ENCODE measurements around the gene BRS3. TPM values are rescaled to one million over a fixed set of nuclear protein-coding genes. Genes with fewer than 3 reads are reported as not detected.

Gene BRS3
- total RNA-seq, 4 donors from 2014 or later = not detected

- WGBS = 81% methylated on average over 3 of the region's 3 CpGs
- H3K4me3 ChIP-seq = no peak within 1 kb of the TSS
- intact Hi-C loops (cut with DNase I) = no loop called here
- H3K9me3 ChIP-seq = no peaks in the 10 kb centered on the region
- H3K4me1 ChIP-seq = peaks cover 0 to 3% (median under 1%) of the 10 kb centered on the region in 4 donors
- H3K27me3 ChIP-seq = no peaks in the 10 kb centered on the region
- DNase-seq (ENCODE audit: extremely low spot score) = no peak
- TF ChIP-seq POLR2AphosphoS5 (IDR thresholded peaks at IDR 0.05) = no peak
- no peak for TF ChIP-seq POLR2A (IDR thresholded peaks at IDR 0.05; ENCODE audit: low read depth)
- TF ChIP-seq EP300 (IDR thresholded peaks at IDR 0.05) = no peak
- no peak for TF ChIP-seq CTCF (IDR thresholded peaks at IDR 0.05)
- no peaks in the 10 kb centered on the region for H3K36me3 ChIP-seq
- no peak within 1 kb of the TSS for H3K27ac ChIP-seq (replicated peaks in 1 of 4)
Measured at GRCh38 chrX:136531951-136532350, 44.2 kb downstream of the BRS3 start, which contains the start of gene VGLL1. TSS of gene VGLL1 (plus strand) at chrX:136532215. CDS start at chrX:136536021, 3,806 bp downstream.

- TF ChIP-seq EP300 (IDR thresholded peaks at IDR 0.05) = no peak
- TF ChIP-seq POLR2AphosphoS5 (IDR thresholded peaks at IDR 0.05) = no peak
- TF ChIP-seq CTCF (IDR thresholded peaks at IDR 0.05) = no peak
- TF ChIP-seq POLR2A (IDR thresholded peaks at IDR 0.05; ENCODE audit: low read depth) = no peak
- Histone ChIP-seq H3K9me3 (no peaks in the 10 kb centered on the region), H3K27ac (replicated peaks in 1 of 4) (no peak overlapping the region), H3K27me3 (no peaks in the 10 kb centered on the region), H3K4me3 (no peak overlapping the region), H3K36me3 (no peaks in the 10 kb centered on the region), H3K4me1 (no peaks in the 10 kb centered on the region)
- 66% methylated on average over 2 of the region's 2 CpGs for WGBS
- no peak for DNase-seq (ENCODE audit: extremely low spot score)
- intact Hi-C loops (cut with DNase I) = no loop called here
Measured at GRCh38 chrX:136534131-136534530, 46.4 kb downstream of the BRS3 start.

DNA sequence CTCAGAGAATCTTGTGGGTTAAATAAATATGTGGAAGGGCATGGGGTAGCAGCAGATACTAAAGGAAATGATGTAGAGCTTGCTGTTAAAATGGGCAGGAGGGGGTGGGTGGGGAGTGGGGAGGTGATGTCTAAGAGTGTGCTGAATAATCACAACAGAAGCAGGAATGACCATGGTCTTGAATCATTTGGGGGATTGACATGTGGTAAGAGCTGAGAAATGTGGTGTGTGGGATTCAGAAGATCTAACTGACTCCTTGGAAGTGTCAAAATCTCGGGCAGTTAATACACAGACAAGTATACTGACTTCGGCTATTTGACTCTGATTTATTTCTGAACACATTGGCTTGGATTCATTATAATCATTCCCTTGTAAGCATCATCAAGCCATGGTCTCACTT, 51.1 kb downstream of the BRS3 start:
- DNase-seq (ENCODE audit: extremely low spot score) = no peak
- no peaks in the 10 kb centered on the region for H3K36me3 ChIP-seq
- intact Hi-C loops (cut with DNase I) = no loop called here

DNA sequence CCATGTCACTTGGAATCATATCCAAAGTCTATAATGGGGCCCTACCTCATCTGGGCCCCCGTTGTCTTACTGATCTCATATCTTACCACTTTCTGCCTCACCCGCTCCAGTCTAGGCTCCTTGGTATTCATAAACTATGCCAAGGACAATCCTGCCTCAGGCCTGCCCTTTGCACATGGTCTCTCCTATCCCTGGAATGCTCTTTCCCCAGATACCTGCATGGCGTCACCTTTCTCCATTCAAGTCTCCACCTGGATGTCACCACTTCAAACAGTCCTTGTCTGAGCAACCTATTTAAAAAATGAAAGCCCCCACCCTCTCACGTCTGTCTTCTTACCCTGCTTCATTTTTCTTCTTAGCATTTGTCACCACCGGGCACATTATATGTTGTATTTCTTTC, 52.5 kb downstream of the BRS3 start:
- TF ChIP-seq CTCF (IDR thresholded peaks at IDR 0.05) (no peak), POLR2A (IDR thresholded peaks at IDR 0.05; ENCODE audit: low read depth) (no peak), EP300 (IDR thresholded peaks at IDR 0.05) (no peak)
- Histone ChIP-seq H3K27me3 (no peaks in the 10 kb centered on the region), H3K4me1 (no peaks in the 10 kb centered on the region), H3K27ac (replicated peaks in 1 of 4) (no peak overlapping the region), H3K9me3 (no peaks in the 10 kb centered on the region), H3K36me3 (no peaks in the 10 kb centered on the region), H3K4me3 (no peak overlapping the region)
- intact Hi-C loops (cut with DNase I) = no loop called here
- WGBS = 72% methylated on average over 5 of the region's 5 CpGs
- no peak for DNase-seq (ENCODE audit: extremely low spot score)

More for the DNA sequence above, 51.1 kb downstream of the BRS3 start:
- Histone ChIP-seq H3K4me3 (no peak overlapping the region), H3K27ac (replicated peaks in 1 of 4) (no peak overlapping the region), H3K4me1 (no peaks in the 10 kb centered on the region), H3K9me3 (no peaks in the 10 kb centered on the region), H3K27me3 (no peaks in the 10 kb centered on the region)
- WGBS = 64% methylated on average over 2 of the region's 2 CpGs
- TF ChIP-seq POLR2AphosphoS5 (IDR thresholded peaks at IDR 0.05) = no peak
- TF ChIP-seq EP300 (IDR thresholded peaks at IDR 0.05) = no peak
- no peak for TF ChIP-seq POLR2A (IDR thresholded peaks at IDR 0.05; ENCODE audit: low read depth)
- no peak for TF ChIP-seq CTCF (IDR thresholded peaks at IDR 0.05)

DNA sequence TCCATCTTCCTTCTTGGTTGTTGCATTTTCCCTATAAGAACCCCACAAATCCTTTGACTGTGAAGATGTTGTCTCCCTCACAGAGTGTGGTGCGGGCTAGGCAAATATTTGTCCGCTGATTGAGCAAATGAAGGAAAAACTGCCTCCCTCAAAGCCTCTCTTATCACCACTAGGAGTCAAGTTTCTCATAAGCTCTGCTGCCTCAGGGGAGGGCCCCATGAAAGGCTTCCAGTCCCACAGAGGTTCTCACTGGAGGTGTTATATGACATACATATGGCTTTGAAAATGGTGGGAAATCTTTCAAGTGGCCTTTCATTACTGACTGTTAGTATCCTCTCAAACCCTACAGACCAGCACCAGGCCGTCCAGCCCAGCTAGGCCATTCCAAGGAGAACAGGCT, 53.5 kb downstream of the BRS3 start:
- TF ChIP-seq EP300 (IDR thresholded peaks at IDR 0.05) (no peak), POLR2AphosphoS5 (IDR thresholded peaks at IDR 0.05) (no peak), CTCF (IDR thresholded peaks at IDR 0.05) (no peak), POLR2A (IDR thresholded peaks at IDR 0.05; ENCODE audit: low read depth) (no peak)
- WGBS = 81% methylated on average over 3 of the region's 3 CpGs
- no peaks in the 10 kb centered on the region for H3K4me1 ChIP-seq
- no peak overlapping the region for H3K4me3 ChIP-seq
- H3K27ac ChIP-seq (replicated peaks in 1 of 4) = no peak overlapping the region
- no peaks in the 10 kb centered on the region for H3K9me3 ChIP-seq
- no peaks in the 10 kb centered on the region for H3K36me3 ChIP-seq
- intact Hi-C loops (cut with DNase I) = no loop called here
- no peaks in the 10 kb centered on the region for H3K27me3 ChIP-seq
- DNase-seq (ENCODE audit: extremely low spot score) = no peak

All from esophagus muscularis mucosa (tissue), 4 donors.